Esophagus muscularis mucosa (tissue), 4 donors: ENCODE results near the gene MAGI2. TPM values are rescaled to one million over a fixed set of nuclear protein-coding genes. Genes with fewer than 3 reads are reported as not detected.

Experiments used
- DNase-seq: peaks from one replicate; pipeline ENCODE4 v3.0.0-alpha.2; 2017; ENCODE audit errors: extremely low spot score
- H3K27ac ChIP-seq, 4 donors: fragments of 200-600 bp; sonication (generic); replicated peaks in 1 of 4; 1 replicate in 3 of 4; 2 replicates in 1 of 4; pipeline ENCODE4 v1.5.1; 2016 to 2019; ENCODE audit warnings: mild to moderate bottlenecking in 1 of 4
- H3K27me3 ChIP-seq, 4 donors: fragments of 200-600 bp; sonication (generic); one replicate each; pipeline versions ENCODE4 v1.5.1 to v1.6.0; 2016 to 2019
- H3K36me3 ChIP-seq, 4 donors: fragments of 200-600 bp; sonication (generic); one replicate each; pipeline ENCODE4 v1.5.1; 2016 to 2019
- H3K4me1 ChIP-seq, 4 donors: fragments of 200-600 bp; sonication (generic); one replicate each; pipeline ENCODE4 v1.5.1; 2016 to 2019
- H3K4me3 ChIP-seq, 4 donors: fragments of 200-600 bp; sonication (generic); 1 replicate in 2 of 4; 2 replicates in 2 of 4; pipeline ENCODE4 v1.5.1; 2016 to 2019; ENCODE audit warnings: mild to moderate bottlenecking in 4 of 4, moderate library complexity in 1 of 4
- H3K9me3 ChIP-seq, 4 donors: fragments of 200-600 bp; sonication (generic); 1 replicate in 3 of 4; 2 replicates in 1 of 4; pipeline ENCODE4 v1.5.1; 2016 to 2019
- EP300 ChIP-seq: sonication (generic); formaldehyde crosslinking; IDR thresholded peaks from one replicate; pipeline ENCODE4 v1.6.1; 2017; ENCODE audit warnings: antibody characterized with exemption
- POLR2A ChIP-seq: fragments of 450-650 bp; IDR thresholded peaks from one replicate; pipeline ENCODE4 v1.6.1; 2017; ENCODE audit warnings: antibody characterized with exemption, moderate library complexity, mild to moderate bottlenecking, low read depth
- POLR2AphosphoS5 ChIP-seq, 2 donors: sonication (generic); formaldehyde crosslinking; IDR thresholded peaks; one replicate each; pipeline ENCODE4 v1.6.1; 2017; ENCODE audit warnings: antibody characterized with exemption in 2 of 2
- WGBS: methylation state at CpG from one replicate; pipeline ENCODE4 v1.1.5; 2018; 5-methylcytosine and 5-hydroxymethylcytosine counted together
- intact Hi-C: fragments of 100-400 bp; cut with DNase I; formaldehyde crosslinking; loops from one replicate; pipeline ENCODE4 v1.15.1; 2023
- total RNA-seq, 4 donors: library from RNA; depleted of rRNA; stranded (reverse); fragments of >200 nt; gene quantifications; one replicate each; pipeline versions ENCODE4 v1.1.0 to v1.2.1, GENCODE V29; 2016
- TF ChIP-seq, protein P1 (sequence below), 3 experiments: fragments of 200-600 bp in 2 of 3; fragments of 450-650 bp in 1 of 3; sonication (generic) in 2 of 3; IDR thresholded peaks; one replicate each; pipeline ENCODE4 v1.5.1; 2017 to 2019; ENCODE audit warnings: antibody characterized with exemption in 3 of 3, mild to moderate bottlenecking in 2 of 3, moderate library complexity in 1 of 3

Gene MAGI2
- total RNA-seq, 4 donors from 2014 or later = 14.4 to 22.3 (median 21.2) TPM

DNA sequence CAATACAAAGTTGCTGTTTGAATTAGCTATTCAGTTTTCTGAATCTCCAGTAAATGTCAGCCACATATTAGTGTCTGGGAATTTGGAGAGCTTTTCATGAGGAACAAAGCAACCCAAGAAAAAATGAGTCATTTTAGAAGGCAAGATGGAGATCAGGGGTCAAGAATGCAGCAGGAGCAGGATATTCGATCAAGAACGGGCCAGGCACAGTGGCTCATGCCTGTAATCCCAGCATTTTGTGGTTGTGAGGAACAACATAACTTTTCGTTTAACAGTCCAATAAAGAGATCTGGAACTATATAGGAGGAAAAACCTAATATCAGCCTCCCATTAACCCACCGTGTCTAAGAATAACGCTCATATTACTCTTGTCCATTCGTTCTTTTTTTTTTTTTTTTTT, 600.5 kb downstream of the MAGI2 start:
- Histone ChIP-seq H3K4me3 (no peak overlapping the region), H3K36me3 (no peaks in the 10 kb centered on the region), H3K27me3 (no peaks in the 10 kb centered on the region), H3K9me3 (no peaks in the 10 kb centered on the region), H3K4me1 (peaks cover 0 to 9% (median 5%) of the 10 kb centered on the region in 4 donors), H3K27ac (no peak overlapping the region)
- intact Hi-C loops = no loop called here
- TF ChIP-seq EP300 (no peak), POLR2A (no peak), POLR2AphosphoS5 (IDR thresholded peaks at IDR 0.05) (no peak)
- TF ChIP-seq, protein P1, sequence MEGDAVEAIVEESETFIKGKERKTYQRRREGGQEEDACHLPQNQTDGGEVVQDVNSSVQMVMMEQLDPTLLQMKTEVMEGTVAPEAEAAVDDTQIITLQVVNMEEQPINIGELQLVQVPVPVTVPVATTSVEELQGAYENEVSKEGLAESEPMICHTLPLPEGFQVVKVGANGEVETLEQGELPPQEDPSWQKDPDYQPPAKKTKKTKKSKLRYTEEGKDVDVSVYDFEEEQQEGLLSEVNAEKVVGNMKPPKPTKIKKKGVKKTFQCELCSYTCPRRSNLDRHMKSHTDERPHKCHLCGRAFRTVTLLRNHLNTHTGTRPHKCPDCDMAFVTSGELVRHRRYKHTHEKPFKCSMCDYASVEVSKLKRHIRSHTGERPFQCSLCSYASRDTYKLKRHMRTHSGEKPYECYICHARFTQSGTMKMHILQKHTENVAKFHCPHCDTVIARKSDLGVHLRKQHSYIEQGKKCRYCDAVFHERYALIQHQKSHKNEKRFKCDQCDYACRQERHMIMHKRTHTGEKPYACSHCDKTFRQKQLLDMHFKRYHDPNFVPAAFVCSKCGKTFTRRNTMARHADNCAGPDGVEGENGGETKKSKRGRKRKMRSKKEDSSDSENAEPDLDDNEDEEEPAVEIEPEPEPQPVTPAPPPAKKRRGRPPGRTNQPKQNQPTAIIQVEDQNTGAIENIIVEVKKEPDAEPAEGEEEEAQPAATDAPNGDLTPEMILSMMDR (IDR thresholded peaks at IDR 0.05) = no peak
- no peak for DNase-seq
- WGBS = 75% methylated on average over 6 of the region's 6 CpGs

DNA sequence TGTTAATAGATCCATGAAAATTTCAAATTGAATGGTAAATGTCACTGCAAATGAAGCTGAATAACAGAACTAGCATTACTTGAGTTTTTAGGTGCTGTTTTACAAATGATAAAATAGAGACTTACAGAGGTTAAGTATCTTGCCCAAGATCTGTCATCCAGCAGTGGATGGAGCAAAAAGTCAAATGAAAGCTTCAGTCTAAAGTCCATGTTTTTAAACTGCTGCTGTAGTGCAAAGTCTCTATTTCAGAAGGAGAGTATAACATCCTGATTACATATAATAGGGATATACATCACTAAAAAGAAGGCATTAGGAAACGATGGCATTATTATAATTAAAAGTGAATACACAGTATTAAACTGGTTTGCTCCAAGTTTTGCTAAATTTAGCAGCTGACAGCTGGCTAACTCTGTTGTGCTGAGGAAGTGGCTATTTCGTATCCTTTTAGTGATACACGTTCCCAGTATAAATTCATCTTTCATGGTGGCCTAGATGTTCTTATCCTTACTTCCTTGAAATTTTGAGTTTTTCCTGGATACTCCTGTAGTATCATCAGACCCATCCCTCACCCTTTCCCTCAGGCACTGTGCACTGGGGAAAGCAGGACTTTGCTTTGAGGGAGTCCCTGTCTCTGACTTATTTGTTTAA, 603.2 kb downstream of the MAGI2 start:
- no peaks in the 10 kb centered on the region for H3K27me3 ChIP-seq
- H3K4me3 ChIP-seq = no peak overlapping the region
- H3K4me1 ChIP-seq = peaks cover 0 to 9% (median 5%) of the 10 kb centered on the region in 4 donors
- no peak overlapping the region for H3K27ac ChIP-seq
- TF ChIP-seq, protein P1 (IDR thresholded peaks at IDR 0.05) = no peak
- TF ChIP-seq EP300 (no peak), POLR2AphosphoS5 (IDR thresholded peaks at IDR 0.05) (no peak), POLR2A (no peak)
- WGBS = 23% methylated on average over 3 of the region's 3 CpGs
- H3K9me3 ChIP-seq = no peaks in the 10 kb centered on the region
- no peak for DNase-seq
- no peaks in the 10 kb centered on the region for H3K36me3 ChIP-seq
- intact Hi-C loops = no loop called here

DNA sequence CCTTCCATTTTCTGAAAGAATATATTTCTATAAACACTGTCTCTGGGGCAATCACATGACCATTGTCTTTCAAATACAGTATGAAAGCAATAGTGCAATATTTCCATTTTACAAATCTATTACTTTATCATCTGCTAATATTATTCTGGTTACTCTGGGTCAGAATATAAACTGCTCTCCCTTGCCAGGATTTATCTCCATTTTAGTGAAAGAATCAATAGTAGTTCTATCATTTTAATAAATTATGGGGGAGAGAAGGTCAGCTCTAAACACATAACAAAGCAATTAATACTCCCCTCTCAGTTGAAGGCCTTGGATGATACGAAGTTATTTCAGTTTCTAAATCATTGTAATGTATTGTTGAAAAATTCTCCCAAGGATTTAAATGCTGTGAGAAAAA, 608.3 kb downstream of the MAGI2 start:
- no peak for DNase-seq
- TF ChIP-seq EP300 (no peak), POLR2A (no peak), POLR2AphosphoS5 (IDR thresholded peaks at IDR 0.05) (no peak)
- TF ChIP-seq, protein P1 (IDR thresholded peaks at IDR 0.05) = no peak
- intact Hi-C loops = no loop called here

DNA sequence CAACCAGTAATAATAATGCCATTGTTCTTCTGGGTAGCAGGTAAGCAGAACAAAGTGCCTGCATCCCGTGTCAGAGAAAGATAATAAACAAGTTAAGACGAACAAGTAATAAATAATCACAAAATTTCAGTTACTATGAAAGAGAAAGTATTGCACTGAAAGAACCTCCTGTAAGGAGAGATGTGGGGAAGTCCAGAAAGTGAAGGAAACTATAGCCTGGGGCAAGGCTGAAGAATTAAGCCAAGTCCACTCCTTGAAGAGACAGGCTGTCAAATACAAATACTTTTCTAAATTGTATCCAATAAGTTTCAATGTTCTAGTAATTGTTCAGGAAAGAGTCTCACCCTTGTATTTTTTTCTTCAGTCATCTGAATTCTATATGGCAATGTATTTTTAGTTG, 611.4 kb downstream of the MAGI2 start:
- H3K4me1 ChIP-seq = no peaks in the 10 kb centered on the region
- H3K27me3 ChIP-seq = no peaks in the 10 kb centered on the region
- intact Hi-C loops = no loop called here
- no peaks in the 10 kb centered on the region for H3K36me3 ChIP-seq
- no peak overlapping the region for H3K27ac ChIP-seq
- TF ChIP-seq EP300 = no peak
- no peak for TF ChIP-seq POLR2A
- TF ChIP-seq, protein P1 (IDR thresholded peaks at IDR 0.05) = no peak
- no peak for TF ChIP-seq POLR2AphosphoS5 (IDR thresholded peaks at IDR 0.05)
- 37% methylated on average over 2 of the region's 2 CpGs for WGBS
- H3K4me3 ChIP-seq = no peak overlapping the region
- no peaks in the 10 kb centered on the region for H3K9me3 ChIP-seq
- no peak for DNase-seq

More for the DNA sequence above, 608.3 kb downstream of the MAGI2 start:
- no peaks in the 10 kb centered on the region for H3K9me3 ChIP-seq
- H3K4me1 ChIP-seq = peaks cover 0 to 2% (median under 1%) of the 10 kb centered on the region in 4 donors
- no peak overlapping the region for H3K4me3 ChIP-seq
- no peaks in the 10 kb centered on the region for H3K27me3 ChIP-seq
- 59% methylated on average over 1 of the region's 1 CpG for WGBS
- H3K36me3 ChIP-seq = no peaks in the 10 kb centered on the region
- H3K27ac ChIP-seq = no peak overlapping the region

DNA sequence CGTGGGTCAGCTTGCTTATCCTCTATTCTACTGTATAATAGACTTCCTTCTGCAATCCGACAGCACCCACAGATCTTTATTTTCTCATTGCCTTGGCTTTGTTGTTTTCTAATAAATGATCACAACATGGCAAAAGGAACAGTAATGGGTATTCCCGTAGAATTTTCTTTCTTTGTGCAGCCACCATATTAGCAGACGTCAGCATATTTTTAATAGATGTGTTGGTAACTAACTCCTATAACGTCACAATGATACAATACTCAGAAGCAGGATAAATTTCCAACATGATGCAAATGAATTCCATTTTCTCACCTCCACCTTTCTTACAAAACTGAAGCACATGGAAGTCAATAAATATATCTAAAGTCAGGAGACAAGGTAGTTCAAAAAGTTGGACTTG, 617.6 kb downstream of the MAGI2 start:
- WGBS = 92% methylated on average over 5 of the region's 5 CpGs
- no peak overlapping the region for H3K4me3 ChIP-seq
- TF ChIP-seq, protein P1 (IDR thresholded peaks at IDR 0.05) = no peak
- TF ChIP-seq EP300 (no peak), POLR2AphosphoS5 (IDR thresholded peaks at IDR 0.05) (no peak), POLR2A (no peak)
- no peaks in the 10 kb centered on the region for H3K36me3 ChIP-seq
- H3K4me1 ChIP-seq = no peaks in the 10 kb centered on the region
- no peak for DNase-seq
- no peaks in the 10 kb centered on the region for H3K27me3 ChIP-seq
- no peak overlapping the region for H3K27ac ChIP-seq
- no peaks in the 10 kb centered on the region for H3K9me3 ChIP-seq
- intact Hi-C loops = no loop called here
